ENCODE measurements around the gene ADAMTS9. TPM values are rescaled to one million over a fixed set of nuclear protein-coding genes. Genes with fewer than 3 reads are reported as not detected.

Gene ADAMTS9
- total and polyA plus RNA-seq, 5 experiments from 2014 or later: not detected

DNA sequence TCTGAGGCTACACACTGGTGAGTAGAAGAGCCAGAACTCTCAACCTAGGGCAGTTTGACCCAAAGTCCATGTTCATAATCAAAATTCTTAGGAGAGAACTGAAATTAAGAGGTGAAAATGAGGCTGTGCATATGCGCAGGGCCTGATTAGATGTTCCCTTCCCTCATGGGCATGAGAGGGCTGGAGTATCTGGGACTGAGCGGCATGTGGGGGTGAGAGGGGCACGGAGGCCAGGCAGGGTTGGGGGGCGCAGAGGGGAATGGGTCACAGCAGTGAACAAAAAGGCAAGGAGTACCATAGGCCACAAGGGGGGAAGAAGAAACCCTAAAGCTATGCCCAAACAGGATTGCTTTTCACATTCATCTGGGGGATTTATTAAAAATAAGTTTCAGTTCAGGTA is 31.3 kb downstream of the ADAMTS9 start:
- DNase-seq (no peak), ATAC-seq (no peak)
- no peaks in the 10 kb centered on the region for H3K27me3 Mint-ChIP-seq
- no peaks in the 10 kb centered on the region for H3K4me1 Mint-ChIP-seq
- H3K27ac Mint-ChIP-seq: no peak overlapping the region
- H3K9me3 Mint-ChIP-seq: peaks cover 0 to 9% (median 0%) of the 10 kb centered on the region in 9 donors
- no peak overlapping the region for H3K4me3 Mint-ChIP-seq
- POLR2A ChIA-PET: no interaction called here
- H3K36me3 Mint-ChIP-seq: no peaks in the 10 kb centered on the region

DNA sequence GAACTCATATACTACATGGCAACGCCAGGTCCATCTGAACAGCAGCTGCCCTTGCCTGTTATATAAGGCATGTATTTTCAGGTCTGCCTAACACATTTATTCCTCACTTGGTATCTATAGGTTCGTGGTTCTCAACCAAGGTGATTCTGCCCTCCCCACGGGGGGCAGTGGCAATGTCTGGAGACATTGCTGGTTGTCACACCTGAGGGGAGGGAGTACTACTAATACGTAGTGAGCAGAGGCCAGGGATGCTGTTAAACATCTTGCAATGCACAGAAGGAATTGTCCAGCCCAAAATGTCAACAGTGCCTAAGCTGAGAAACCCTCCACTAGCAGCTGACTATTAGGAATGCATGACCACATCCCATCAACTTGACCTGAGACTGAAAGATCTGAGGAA is 32.6 kb downstream of the ADAMTS9 start:
- no peak for ATAC-seq
- H3K9me3 Mint-ChIP-seq: peaks cover 0 to 6% (median 0%) of the 10 kb centered on the region in 9 donors
- no peak for DNase-seq
- no peak overlapping the region for H3K27ac Mint-ChIP-seq
- no peaks in the 10 kb centered on the region for H3K36me3 Mint-ChIP-seq
- H3K27me3 Mint-ChIP-seq: no peaks in the 10 kb centered on the region
- POLR2A ChIA-PET: no interaction called here
- H3K4me3 Mint-ChIP-seq: no peak overlapping the region
- no peaks in the 10 kb centered on the region for H3K4me1 Mint-ChIP-seq

DNA sequence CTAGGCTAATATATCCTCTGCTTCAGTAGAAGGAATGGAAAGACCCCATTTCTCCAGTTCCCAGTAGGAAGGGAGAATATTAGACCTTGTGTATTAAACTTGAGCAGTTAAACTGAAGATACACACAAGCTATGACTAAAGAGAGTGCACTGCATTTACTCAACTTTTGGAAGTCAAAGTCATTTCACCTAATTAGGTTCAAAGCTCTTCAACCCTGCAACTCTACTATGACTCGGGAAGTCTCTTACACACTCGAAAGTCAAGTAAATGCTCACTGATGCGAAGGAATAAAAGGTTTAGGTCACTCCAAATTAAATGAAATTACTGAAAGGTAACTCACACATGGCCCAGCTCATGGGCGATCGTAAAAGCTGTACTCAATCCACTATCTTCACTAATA is 33.8 kb downstream of the ADAMTS9 start:
- no peaks in the 10 kb centered on the region for H3K27me3 Mint-ChIP-seq
- no peak overlapping the region for H3K27ac Mint-ChIP-seq
- POLR2A ChIA-PET: no interaction called here
- no peaks in the 10 kb centered on the region for H3K4me1 Mint-ChIP-seq
- ATAC-seq: no peak
- peaks cover 0 to 8% (median 0%) of the 10 kb centered on the region in 9 donors for H3K9me3 Mint-ChIP-seq
- H3K4me3 Mint-ChIP-seq: no peak overlapping the region
- DNase-seq: no peak
- no peaks in the 10 kb centered on the region for H3K36me3 Mint-ChIP-seq

DNA sequence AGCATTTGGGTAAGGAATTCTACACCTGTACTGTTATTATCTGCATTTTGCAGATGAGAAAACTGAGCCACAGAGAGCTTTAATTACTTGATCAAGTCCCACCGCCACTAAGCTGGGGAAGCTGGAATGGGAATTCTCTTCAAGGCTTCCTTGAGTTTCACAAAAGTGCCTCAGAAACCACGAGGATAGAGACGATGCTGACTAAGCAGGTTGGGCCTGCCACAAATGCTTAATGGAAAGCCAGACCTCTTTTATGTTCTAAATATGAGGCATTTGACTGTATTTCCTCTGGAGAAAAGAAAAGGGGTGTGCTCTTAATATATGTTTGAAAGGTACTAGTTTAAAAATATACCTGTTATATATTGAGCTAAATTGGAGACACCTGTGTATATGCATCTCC is 34.7 kb downstream of the ADAMTS9 start:
- Mint-ChIP-seq H3K4me3 (no peak overlapping the region), H3K27me3 (no peaks in the 10 kb centered on the region), H3K4me1 (no peaks in the 10 kb centered on the region), H3K36me3 (no peaks in the 10 kb centered on the region), H3K9me3 (peaks cover 0 to 8% (median 0%) of the 10 kb centered on the region in 9 donors), H3K27ac (no peak overlapping the region)
- POLR2A ChIA-PET: no interaction called here
- ATAC-seq (no peak), DNase-seq (no peak)

DNA sequence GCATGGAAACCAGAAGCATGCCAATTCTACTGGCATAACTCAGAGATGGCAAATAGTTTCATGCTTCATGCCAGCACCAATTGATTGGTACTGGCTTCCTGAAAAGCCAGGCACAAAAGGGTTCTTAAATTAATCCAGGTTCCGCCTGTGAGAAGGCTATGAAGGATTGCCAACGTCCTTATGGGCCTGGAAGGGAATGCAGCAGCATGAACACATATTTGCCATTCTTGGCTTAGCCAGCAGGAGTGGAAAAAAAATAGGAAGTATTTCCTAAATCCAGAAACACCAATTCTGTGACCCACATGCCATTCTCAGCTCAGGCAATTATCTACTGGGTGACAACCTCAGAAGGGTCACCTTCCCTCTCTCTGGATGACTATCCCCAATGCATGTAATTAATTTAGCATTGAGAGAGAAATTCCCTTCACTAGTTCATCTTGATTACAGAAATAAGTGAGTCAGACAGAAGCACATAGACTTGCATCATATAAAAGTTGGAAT is 36.0 kb downstream of the ADAMTS9 start:
- no peak for ATAC-seq
- no peaks in the 10 kb centered on the region for H3K27me3 Mint-ChIP-seq
- no peak for DNase-seq

DNA sequence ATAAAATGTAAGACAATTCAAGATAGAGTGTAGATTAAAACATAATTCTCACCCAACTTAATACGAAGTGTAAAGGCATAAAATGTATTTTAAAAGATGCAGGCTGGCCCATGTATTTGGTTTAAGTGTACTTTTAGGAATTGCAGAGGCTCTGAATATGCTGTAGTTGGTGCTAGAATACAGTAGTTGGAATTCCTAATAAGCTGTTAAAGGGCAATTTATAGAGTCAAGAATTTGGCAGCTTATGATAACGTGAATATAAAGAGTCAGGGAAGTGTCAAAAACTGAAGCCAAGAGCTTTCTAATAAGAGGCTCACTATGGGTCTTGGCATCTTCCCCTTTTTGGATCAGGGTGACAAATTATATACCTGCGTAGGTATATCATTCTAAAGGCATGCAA is 36.5 kb downstream of the ADAMTS9 start:
- Mint-ChIP-seq H3K4me3 (no peak overlapping the region), H3K36me3 (no peaks in the 10 kb centered on the region)
- ATAC-seq: no peak

More for the DNA sequence above, 36.0 kb downstream of the ADAMTS9 start:
- POLR2A ChIA-PET: no interaction called here
- Mint-ChIP-seq H3K4me3 (no peak overlapping the region), H3K4me1 (no peaks in the 10 kb centered on the region), H3K36me3 (no peaks in the 10 kb centered on the region), H3K27ac (no peak overlapping the region), H3K9me3 (peaks cover 0 to 8% (median 0%) of the 10 kb centered on the region in 9 donors)

DNA sequence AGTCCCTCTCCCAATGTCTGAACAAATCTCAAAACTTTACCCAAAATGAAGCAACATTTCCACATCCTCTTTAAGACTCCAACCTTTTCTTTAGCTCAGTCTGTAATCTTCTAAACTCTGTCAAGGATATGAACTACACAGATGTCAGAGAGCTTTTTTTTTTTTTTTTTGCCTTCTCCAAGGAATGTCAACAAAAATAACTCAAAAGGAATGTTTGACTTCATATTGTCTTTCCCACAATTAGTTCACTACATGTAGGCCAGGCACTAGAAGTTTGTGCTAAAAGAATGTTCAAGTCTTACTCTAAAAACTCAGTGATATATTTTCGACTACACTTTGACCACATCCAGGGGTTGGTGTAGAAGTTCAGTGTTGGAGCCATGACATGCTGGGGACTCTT is 37.1 kb downstream of the ADAMTS9 start:
- Mint-ChIP-seq H3K36me3 (no peaks in the 10 kb centered on the region), H3K4me3 (no peak overlapping the region), H3K27me3 (no peaks in the 10 kb centered on the region), H3K9me3 (peaks cover 0 to 4% (median 0%) of the 10 kb centered on the region in 9 donors), H3K27ac (no peak overlapping the region), H3K4me1 (no peaks in the 10 kb centered on the region)
- DNase-seq: no peak
- no peak for ATAC-seq
- POLR2A ChIA-PET: no interaction called here

More for the DNA sequence above, 36.5 kb downstream of the ADAMTS9 start:
- DNase-seq: no peak
- Mint-ChIP-seq H3K27me3 (no peaks in the 10 kb centered on the region), H3K27ac (no peak overlapping the region), H3K9me3 (peaks cover 0 to 4% (median 0%) of the 10 kb centered on the region in 9 donors), H3K4me1 (no peaks in the 10 kb centered on the region)
- POLR2A ChIA-PET: no interaction called here

DNA sequence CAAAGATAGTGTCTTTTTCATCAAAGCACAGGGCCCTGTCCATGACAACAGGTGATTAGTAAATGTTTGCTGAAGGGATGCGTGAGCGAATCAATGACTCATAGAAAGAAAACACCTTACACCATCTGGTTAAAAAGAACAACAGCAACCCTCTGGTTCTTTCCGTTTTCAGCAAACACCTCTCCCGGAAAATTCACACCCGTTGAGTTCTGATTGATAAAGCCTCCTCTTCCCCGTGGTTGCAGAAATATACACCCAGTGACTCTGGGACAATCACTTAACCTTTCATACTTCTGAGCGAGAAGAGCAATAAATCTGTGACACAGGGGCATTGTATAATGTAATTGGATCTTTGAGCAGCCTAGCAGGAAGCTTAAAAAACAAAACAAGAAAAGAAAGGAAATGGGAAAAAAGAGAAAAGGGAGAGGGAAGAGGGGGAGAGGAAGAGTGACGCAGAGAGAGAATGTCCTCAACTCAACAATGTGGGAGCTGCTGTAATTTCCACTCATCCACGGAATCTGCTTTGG is 37.6 kb downstream of the ADAMTS9 start:
- H3K4me1 Mint-ChIP-seq: no peaks in the 10 kb centered on the region
- H3K4me3 Mint-ChIP-seq: no peak overlapping the region
- H3K27ac Mint-ChIP-seq: no peak overlapping the region
- no peak for ATAC-seq
- POLR2A ChIA-PET: no interaction called here
- peaks cover 0 to 4% (median 0%) of the 10 kb centered on the region in 9 donors for H3K9me3 Mint-ChIP-seq
- DNase-seq: no peak
- no peaks in the 10 kb centered on the region for H3K27me3 Mint-ChIP-seq
- H3K36me3 Mint-ChIP-seq: no peaks in the 10 kb centered on the region

DNA sequence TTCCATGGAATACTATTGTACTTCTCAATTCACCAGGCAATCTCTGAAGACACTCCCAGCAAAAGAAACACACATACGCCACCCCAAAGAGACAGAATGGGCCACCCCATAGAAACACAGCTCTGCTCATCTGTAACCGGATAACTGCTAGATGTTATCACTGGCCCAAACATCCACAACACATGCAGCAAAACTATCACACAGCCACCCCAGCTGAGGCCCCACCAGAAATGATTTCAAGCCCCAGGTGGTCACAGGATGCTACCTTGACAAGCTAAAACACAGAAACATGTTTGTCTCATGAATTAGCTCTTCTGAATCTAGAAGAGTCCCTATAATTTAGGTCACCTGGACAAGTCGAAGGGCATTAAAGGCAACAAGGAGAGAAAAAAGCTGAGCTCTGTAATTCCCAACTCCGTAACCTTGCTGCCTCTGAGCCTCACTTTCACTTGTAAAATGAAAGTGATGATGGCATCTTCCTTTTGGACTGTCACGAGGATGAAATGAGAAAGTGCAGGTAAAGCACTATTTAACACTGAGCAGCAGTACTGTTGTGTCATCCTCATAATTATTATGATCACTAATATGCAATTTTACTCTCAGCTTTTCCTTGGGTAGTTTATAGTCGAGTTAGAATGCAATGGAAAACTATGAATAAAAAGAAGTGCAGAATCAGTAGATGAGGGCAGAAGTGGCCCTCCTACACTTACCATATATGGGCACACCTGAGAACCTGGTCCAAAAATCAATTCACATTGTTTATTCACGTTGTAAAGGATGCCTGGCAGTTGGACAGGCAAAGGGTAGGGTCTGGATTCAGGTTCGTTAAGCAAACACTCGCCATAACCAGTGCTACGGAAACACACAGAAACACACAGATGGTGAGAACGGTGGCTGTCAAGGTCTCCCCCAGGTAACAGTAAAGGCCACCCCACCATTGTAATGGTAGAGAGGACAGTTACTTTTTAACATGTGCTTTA is 38.6 kb downstream of the ADAMTS9 start:
- DNase-seq (no peak), ATAC-seq (no peak)
- peaks cover 0 to 4% (median 0%) of the 10 kb centered on the region in 9 donors for H3K9me3 Mint-ChIP-seq
- H3K27ac Mint-ChIP-seq: no peak overlapping the region
- POLR2A ChIA-PET: no interaction called here
- H3K27me3 Mint-ChIP-seq: no peaks in the 10 kb centered on the region
- no peaks in the 10 kb centered on the region for H3K4me1 Mint-ChIP-seq
- no peak overlapping the region for H3K4me3 Mint-ChIP-seq
- no peaks in the 10 kb centered on the region for H3K36me3 Mint-ChIP-seq

DNA sequence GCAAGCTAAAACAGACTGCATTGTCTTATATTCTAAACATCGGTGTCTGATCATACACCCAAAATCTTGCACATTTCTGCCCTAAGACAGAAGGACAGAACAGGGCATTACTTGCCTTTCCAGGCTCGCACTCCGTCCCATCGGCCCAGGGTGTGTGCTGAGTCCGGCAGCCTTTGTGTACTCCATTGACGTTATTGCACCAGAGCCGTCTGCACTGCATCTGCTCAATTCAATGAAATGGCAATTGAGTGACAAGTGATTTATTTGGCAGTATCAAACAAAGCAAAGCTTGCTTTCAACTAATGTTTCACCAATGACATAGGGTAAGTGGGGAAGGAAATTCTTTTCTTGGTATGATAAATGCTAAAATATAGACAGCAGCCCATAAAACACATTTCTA is 40.0 kb downstream of the ADAMTS9 start:
- no peak for DNase-seq
- Mint-ChIP-seq H3K4me1 (no peaks in the 10 kb centered on the region), H3K9me3 (peaks cover 0 to 5% (median 0%) of the 10 kb centered on the region in 9 donors), H3K36me3 (no peaks in the 10 kb centered on the region), H3K27me3 (no peaks in the 10 kb centered on the region), H3K4me3 (no peak overlapping the region), H3K27ac (no peak overlapping the region)
- POLR2A ChIA-PET: no interaction called here
- ATAC-seq: no peak

DNA sequence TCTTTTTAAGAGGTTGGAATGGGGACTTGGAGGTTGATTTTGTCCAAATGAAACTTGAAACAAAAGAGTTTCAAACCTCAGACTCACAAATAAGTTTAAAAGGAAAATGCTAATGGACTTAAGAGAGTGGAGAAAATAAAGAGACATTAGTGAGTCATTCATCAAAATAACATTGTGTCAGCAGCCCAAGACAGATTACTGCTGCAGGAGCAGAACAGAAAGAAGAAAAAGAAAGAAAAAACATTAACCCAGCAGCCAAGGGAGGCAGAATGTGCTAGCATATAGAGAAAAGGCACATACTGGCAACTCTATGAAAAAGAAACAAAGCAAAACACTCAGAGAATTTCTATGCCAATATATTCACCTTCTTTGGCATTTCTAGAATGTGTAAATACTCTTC is 42.6 kb downstream of the ADAMTS9 start:
- Mint-ChIP-seq H3K9me3 (peaks cover 0 to 6% (median 0%) of the 10 kb centered on the region in 9 donors), H3K36me3 (no peaks in the 10 kb centered on the region), H3K27me3 (no peaks in the 10 kb centered on the region), H3K4me3 (no peak overlapping the region), H3K4me1 (no peaks in the 10 kb centered on the region), H3K27ac (no peak overlapping the region)
- POLR2A ChIA-PET: no interaction called here
- ATAC-seq (no peak), DNase-seq (no peak)

DNA sequence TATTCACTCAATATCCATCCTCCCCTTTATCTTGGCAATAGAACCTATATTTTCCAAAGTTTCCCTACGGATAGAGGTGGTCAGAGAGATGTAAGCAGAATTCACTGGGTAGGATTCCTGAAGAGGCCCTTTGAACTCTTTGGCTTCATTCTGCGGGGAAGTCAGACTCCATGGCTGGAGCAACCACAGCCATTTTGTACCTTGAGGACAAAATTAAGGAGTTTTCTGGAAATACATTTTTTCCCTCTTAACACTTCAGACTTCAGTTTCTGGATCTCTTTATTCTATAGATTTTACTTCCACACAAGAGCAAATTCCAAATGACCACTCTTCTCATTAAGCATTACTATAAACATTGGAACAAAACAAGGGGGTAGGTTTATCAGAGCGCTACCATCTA is 43.3 kb downstream of the ADAMTS9 start:
- peaks cover 0 to 4% (median 0%) of the 10 kb centered on the region in 9 donors for H3K9me3 Mint-ChIP-seq
- POLR2A ChIA-PET: no interaction called here
- H3K4me1 Mint-ChIP-seq: no peaks in the 10 kb centered on the region
- no peaks in the 10 kb centered on the region for H3K36me3 Mint-ChIP-seq
- no peak overlapping the region for H3K4me3 Mint-ChIP-seq
- H3K27ac Mint-ChIP-seq: no peak overlapping the region
- H3K27me3 Mint-ChIP-seq: no peaks in the 10 kb centered on the region
- ATAC-seq (no peak), DNase-seq (no peak)

DNA sequence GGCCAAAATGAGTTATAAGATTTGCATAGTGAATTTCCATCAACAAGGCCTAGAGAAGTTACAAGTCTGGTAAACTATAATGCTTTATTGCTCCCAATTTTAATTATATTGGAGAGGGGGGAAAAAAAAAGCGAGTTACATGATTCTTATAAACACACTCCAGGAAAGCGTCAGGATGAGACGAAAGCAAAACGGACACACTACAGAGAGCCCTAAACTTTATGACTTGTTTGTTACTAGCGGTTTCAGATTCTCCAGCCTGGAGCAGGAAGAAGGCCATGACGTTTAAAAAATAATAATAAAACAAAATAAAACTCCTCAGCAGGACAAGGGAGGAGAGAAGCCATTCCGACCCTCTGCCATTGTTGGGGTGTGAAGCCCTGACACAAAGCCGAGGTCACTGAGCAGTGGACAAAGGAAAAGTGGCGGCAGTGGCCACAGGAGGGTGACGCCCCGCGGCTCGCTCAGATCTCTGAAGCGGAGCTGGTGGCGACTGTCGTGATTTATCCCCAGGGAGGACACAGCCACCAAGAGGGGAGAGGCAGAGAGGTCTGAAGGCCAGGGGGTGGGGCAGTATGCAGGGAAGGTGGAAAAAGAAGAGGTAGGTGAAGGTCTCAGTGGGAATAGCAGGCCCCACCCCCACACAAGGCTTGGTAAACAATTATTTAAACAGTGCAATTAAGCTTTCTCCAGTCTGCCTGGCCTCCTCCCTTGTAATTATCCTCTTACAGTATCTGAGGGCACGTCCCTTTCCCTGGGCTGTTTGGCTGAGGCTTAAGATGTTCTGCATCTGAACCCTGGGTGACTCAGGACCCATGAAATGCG is 45.3 kb downstream of the ADAMTS9 start:
- ATAC-seq (no peak), DNase-seq (no peak)
- Mint-ChIP-seq H3K27me3 (no peaks in the 10 kb centered on the region), H3K27ac (no peak overlapping the region), H3K36me3 (no peaks in the 10 kb centered on the region), H3K4me3 (no peak overlapping the region), H3K4me1 (no peaks in the 10 kb centered on the region), H3K9me3 (peaks cover 0 to 4% (median 0%) of the 10 kb centered on the region in 9 donors)
- POLR2A ChIA-PET: no interaction called here

All from naive thymus-derived CD8-positive, alpha-beta T cell (primary cell).